CD14-positive monocyte (primary cell): ENCODE results near the gene ZNF592. TPM values are rescaled to one million over a fixed set of nuclear protein-coding genes. Genes with fewer than 3 reads are reported as not detected.

Source experiments
- DNase-seq, 3 donors: peaks; one replicate each; pipeline ENCODE4 v3.0.0-alpha.2; 2011 to 2022
- H2AFZ ChIP-seq: 2 replicates; pipeline ENCODE4 v1.6.0; 2012; ENCODE audit warnings: mild to moderate bottlenecking, low read depth, low read length, inconsistent platforms; ENCODE audit not compliant: insufficient read depth, poor library complexity, severe bottlenecking
- H3K27ac ChIP-seq, 2 donors: 1 replicate in 1 of 2; 2 replicates in 1 of 2; pipeline ENCODE4 v1.5.1; 2012 to 2013; ENCODE audit warnings: low read length in 2 of 2, control low read depth in 1 of 2, inconsistent platforms in 1 of 2, low read depth in 1 of 2, mild to moderate bottlenecking in 1 of 2
- H3K27me3 ChIP-seq, 2 donors: one replicate each; pipeline versions ENCODE4 v1.6.0 to v1.6.1; 2011 to 2013; ENCODE audit warnings: low read length in 2 of 2; ENCODE audit not compliant: control insufficient read depth in 2 of 2, insufficient read depth in 2 of 2
- H3K36me3 ChIP-seq, 2 donors: replicated peaks in 1 of 2; 1 replicate in 1 of 2; 2 replicates in 1 of 2; pipeline versions ENCODE4 v1.5.1 to v1.6.1; 2012 to 2013; ENCODE audit warnings: low read length in 2 of 2, control low read depth in 1 of 2, inconsistent platforms in 1 of 2, mild to moderate bottlenecking in 1 of 2; ENCODE audit not compliant: insufficient read depth in 2 of 2, control insufficient read depth in 1 of 2
- H3K4me1 ChIP-seq, 2 donors: 1 replicate in 1 of 2; 2 replicates in 1 of 2; pipeline versions ENCODE4 v1.5.1 to v1.6.1; 2012 to 2013; ENCODE audit warnings: low read length in 2 of 2, control low read depth in 1 of 2, inconsistent platforms in 1 of 2, mild to moderate bottlenecking in 1 of 2, moderate library complexity in 1 of 2; ENCODE audit not compliant: insufficient read depth in 2 of 2, control insufficient read depth in 1 of 2
- H3K4me2 ChIP-seq: replicated peaks from 2 replicates; pipeline ENCODE3; 2012; ENCODE audit warnings: low read length, moderate library complexity, mild to moderate bottlenecking; ENCODE audit not compliant: poor library complexity, severe bottlenecking; ENCODE audit errors: extremely low read depth
- H3K4me3 ChIP-seq, 3 experiments: fragments of 200-600 bp in 1 of 3; sonication (generic) in 1 of 3; replicated peaks in 1 of 3; 1 replicate in 2 of 3; 2 replicates in 1 of 3; pipeline ENCODE4 v1.5.1; 2011 to 2013; ENCODE audit warnings: low read length in 3 of 3, mild to moderate bottlenecking in 3 of 3, control low read depth in 2 of 3, low read depth in 2 of 3, inconsistent platforms in 1 of 3, moderate library complexity in 1 of 3
- H3K79me2 ChIP-seq: 2 replicates; pipeline ENCODE4 v1.6.0; 2012; ENCODE audit warnings: mild to moderate bottlenecking, control low read depth, inconsistent platforms, low read length, moderate library complexity; ENCODE audit not compliant: insufficient read depth
- H3K9ac ChIP-seq: 2 replicates; pipeline ENCODE4 v1.6.0; 2017; ENCODE audit warnings: low read length, mild to moderate bottlenecking; ENCODE audit not compliant: insufficient read depth, poor library complexity, severe bottlenecking
- H3K9me3 ChIP-seq, 2 donors: replicated peaks in 1 of 2; 1 replicate in 1 of 2; 2 replicates in 1 of 2; pipeline versions ENCODE4 v1.5.1 to v1.6.1; 2012 to 2013; ENCODE audit warnings: low read length in 2 of 2, control low read depth in 1 of 2; ENCODE audit not compliant: control insufficient read depth in 1 of 2, insufficient read depth in 1 of 2
- H4K20me1 ChIP-seq: 2 replicates; pipeline ENCODE4 v1.6.0; 2012; ENCODE audit warnings: mild to moderate bottlenecking, low read length, control low read depth, moderate library complexity; ENCODE audit not compliant: insufficient read depth
- H3K27ac Mint-ChIP-seq, 7 donors: one replicate each; pipeline ENCODE4 v1.8.0; 2020; ENCODE audit warnings: mild to moderate bottlenecking in 7 of 7, mixed read lengths in 7 of 7, moderate library complexity in 6 of 7, inconsistent platforms in 2 of 7
- H3K27me3 Mint-ChIP-seq, 3 donors: one replicate each; pipeline ENCODE4 v1.8.0; 2021 to 2022; ENCODE audit warnings: low read depth in 3 of 3, mild to moderate bottlenecking in 3 of 3, mixed read lengths in 3 of 3, moderate library complexity in 3 of 3, inconsistent platforms in 1 of 3
- H3K36me3 Mint-ChIP-seq, 2 donors: one replicate each; pipeline ENCODE4 v1.8.0; 2020; ENCODE audit warnings: mixed read lengths in 2 of 2, inconsistent platforms in 1 of 2, mild to moderate bottlenecking in 1 of 2
- H3K4me1 Mint-ChIP-seq: one replicate; pipeline ENCODE4 v1.8.0; 2020; ENCODE audit warnings: mild to moderate bottlenecking, mixed read lengths
- H3K4me3 Mint-ChIP-seq, 2 donors: one replicate each; pipeline ENCODE4 v1.8.0; 2020; ENCODE audit warnings: mild to moderate bottlenecking in 2 of 2, mixed read lengths in 2 of 2, moderate library complexity in 1 of 2
- H3K9me3 Mint-ChIP-seq, 7 donors: one replicate each; pipeline ENCODE4 v1.8.0; 2020 to 2022; ENCODE audit warnings: mixed read lengths in 7 of 7, mild to moderate bottlenecking in 6 of 7, moderate library complexity in 6 of 7, inconsistent platforms in 2 of 7
- CTCF ChIP-seq: fragments of 200-600 bp; IDR thresholded peaks from one replicate; pipeline ENCODE4 v1.8.0; 2022; ENCODE audit warnings: antibody characterized with exemption, mild to moderate bottlenecking
- WGBS: methylation state at CpG from one replicate; pipeline ENCODE4 v1.1.5; 2013; ENCODE audit warnings: missing lambda C conversion rate; ENCODE audit not compliant: insufficient coverage; 5-methylcytosine and 5-hydroxymethylcytosine counted together
- intact Hi-C, 2 donors: fragments of 100-400 bp; cut with micrococcal nuclease; formaldehyde crosslinking; loops; one replicate each; pipeline versions ENCODE4 v1.15.0 to v1.15.1; 2023
- polyA plus RNA-seq, 3 donors: library from polyadenylated mRNA; depleted of rRNA in 1 of 3; unstranded in 2 of 3; stranded (reverse) in 1 of 3; fragments of 300-500 nt in 2 of 3; fragments of >200 nt in 1 of 3; fragmentation: Illumina TruSeq in 2 of 3; gene quantifications; 1 replicate in 2 of 3; 2 replicates in 1 of 3; pipeline ENCODE4 v1.2.3, GENCODE V29; 2012 to 2021

The ZNF592 gene
- polyA plus RNA-seq, 3 donors: 2.8 to 43.6 (median 5.0) TPM

- intact Hi-C loops: no loop called here
- TF ChIP-seq CTCF: no peak
- no peaks in the 10 kb centered on the region for H3K9me3 ChIP-seq
- no peak overlapping the region for H3K27ac ChIP-seq
- no peak overlapping the region for H3K4me2 ChIP-seq
- H3K36me3 Mint-ChIP-seq: peaks cover 39 to 57% of the 10 kb centered on the region in 2 donors
- no peak overlapping the region for H3K4me3 ChIP-seq
- H3K9me3 Mint-ChIP-seq: peaks cover 0 to 2% (median 0%) of the 10 kb centered on the region in 7 donors
- H3K27me3 ChIP-seq: no peaks in the 10 kb centered on the region
- no CpG with 5 or more reads among the region's 3 CpGs for WGBS
- H3K79me2 ChIP-seq: no peaks in the 10 kb centered on the region
- peak overlapping the region in 1 of 7 donors; percentile 37 for H3K27ac Mint-ChIP-seq
- H4K20me1 ChIP-seq: peaks cover 44% of the 10 kb centered on the region
- H3K4me1 ChIP-seq: no peaks in the 10 kb centered on the region
- H3K36me3 ChIP-seq: peaks cover 33 to 39% of the 10 kb centered on the region in 2 donors
- H3K4me3 Mint-ChIP-seq: no peak overlapping the region
- no peak overlapping the region for H3K9ac ChIP-seq
- no peaks in the 10 kb centered on the region for H3K4me1 Mint-ChIP-seq
- H2AFZ ChIP-seq: no peak overlapping the region
- DNase-seq: no peak
- H3K27me3 Mint-ChIP-seq: peaks cover 0 to 1% (median 0%) of the 10 kb centered on the region in 3 donors
These were observed 58.8 kb downstream of the ZNF592 start for GRCh38 chr15:84807228-84807627.

GRCh38 chr15:84810073-84810840, 61.9 kb downstream of the ZNF592 start:
- H3K36me3 Mint-ChIP-seq: peaks cover 16 to 32% of the 10 kb centered on the region in 2 donors
- Histone ChIP-seq H3K27ac (no peak overlapping the region), H3K36me3 (peaks cover 6 to 9% of the 10 kb centered on the region in 2 donors), H3K79me2 (no peaks in the 10 kb centered on the region), H3K9ac (no peak overlapping the region), H3K4me2 (no peak overlapping the region), H4K20me1 (peaks cover 17% of the 10 kb centered on the region), H2AFZ (no peak overlapping the region), H3K27me3 (no peaks in the 10 kb centered on the region), H3K4me3 (no peak overlapping the region), H3K9me3 (no peaks in the 10 kb centered on the region), H3K4me1 (peaks cover 8 to 10% of the 10 kb centered on the region in 2 donors)
- no peak overlapping the region for H3K4me3 Mint-ChIP-seq
- TF ChIP-seq CTCF: no peak
- DNase-seq: no peak
- peaks cover 15% of the 10 kb centered on the region for H3K4me1 Mint-ChIP-seq
- intact Hi-C loops: no loop called here
- WGBS: 92% methylated on average over 7 of the region's 7 CpGs
- H3K27ac Mint-ChIP-seq: peak overlapping the region in 3 of 7 donors; percentile 8 to 37 (median 29)
- H3K27me3 Mint-ChIP-seq: peaks cover 0 to 1% (median 0%) of the 10 kb centered on the region in 3 donors
- peaks cover 0 to 2% (median 0%) of the 10 kb centered on the region in 7 donors for H3K9me3 Mint-ChIP-seq
